NCI-H2081 treated with DMSO at 0.1 percent for 48 hours (cell line): Measurements from ENCODE around the gene TMEM266.

Source experiments
- DNase-seq: peaks from one replicate; lab custom pipeline; 2025; lab: John Stamatoyannopoulos, UW

TMEM266 gene

GRCh38 chr15:76134537-76134936 is 74.8 kb downstream of the TMEM266 start:
- no peak for DNase-seq

- no peak for DNase-seq
Observed at GRCh38 chr15:76135516-76135915, 75.7 kb downstream of the TMEM266 start.

DNA sequence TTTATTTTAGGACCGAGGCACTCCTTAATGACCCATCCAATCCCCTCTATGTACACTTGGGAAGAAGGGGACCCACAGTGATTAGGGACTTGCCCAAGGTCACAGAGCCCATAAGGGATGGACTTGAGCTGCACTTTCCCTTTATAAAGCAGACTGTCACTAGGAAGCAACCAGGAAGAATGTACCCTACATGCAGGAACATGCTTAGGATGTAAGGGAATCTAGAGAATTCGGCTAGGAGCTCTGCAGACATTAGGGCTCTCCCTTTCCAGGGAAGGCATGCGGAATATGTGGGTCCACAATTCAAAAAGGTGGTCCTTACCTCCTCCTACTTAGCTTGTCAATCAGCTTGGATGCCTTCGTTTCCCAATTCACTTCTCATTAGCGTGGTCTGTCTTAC is 78.7 kb downstream of the TMEM266 start:
- no peak for DNase-seq

DNA sequence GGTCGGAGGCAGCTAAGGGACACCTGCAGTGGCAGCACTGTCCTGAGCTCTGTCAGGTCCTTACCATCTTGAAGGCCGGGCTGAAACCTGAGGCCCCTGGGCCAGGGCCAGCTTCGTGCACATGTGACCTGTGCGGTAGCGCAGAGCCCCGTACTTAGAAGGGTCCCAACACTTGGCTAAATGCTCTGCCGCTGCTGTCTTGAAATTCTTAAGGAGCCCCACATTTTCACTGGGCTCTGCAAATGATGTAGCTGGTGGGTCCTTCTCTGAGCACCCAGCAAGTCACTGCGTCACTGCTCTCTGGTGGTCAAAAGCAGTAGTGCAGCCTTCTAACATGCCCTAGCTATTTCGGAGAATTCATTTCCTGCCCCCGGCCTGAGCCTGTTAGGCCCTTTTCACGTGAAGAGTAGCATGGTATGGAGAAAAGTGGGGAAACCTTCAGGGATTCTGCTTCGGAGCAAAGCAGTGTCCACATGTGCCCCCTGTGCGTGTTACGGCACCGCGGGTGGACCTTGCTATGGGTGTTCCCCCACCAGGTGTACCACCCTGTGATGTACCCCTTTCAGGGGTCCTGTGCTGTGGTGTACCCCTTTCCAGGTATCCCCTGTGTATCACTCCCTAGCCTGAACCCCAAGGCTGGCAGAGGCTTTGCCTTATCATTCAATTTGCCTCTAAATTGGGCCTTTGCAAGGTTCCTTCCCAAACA is 79.7 kb downstream of the TMEM266 start:
- DNase-seq = no peak

DNA sequence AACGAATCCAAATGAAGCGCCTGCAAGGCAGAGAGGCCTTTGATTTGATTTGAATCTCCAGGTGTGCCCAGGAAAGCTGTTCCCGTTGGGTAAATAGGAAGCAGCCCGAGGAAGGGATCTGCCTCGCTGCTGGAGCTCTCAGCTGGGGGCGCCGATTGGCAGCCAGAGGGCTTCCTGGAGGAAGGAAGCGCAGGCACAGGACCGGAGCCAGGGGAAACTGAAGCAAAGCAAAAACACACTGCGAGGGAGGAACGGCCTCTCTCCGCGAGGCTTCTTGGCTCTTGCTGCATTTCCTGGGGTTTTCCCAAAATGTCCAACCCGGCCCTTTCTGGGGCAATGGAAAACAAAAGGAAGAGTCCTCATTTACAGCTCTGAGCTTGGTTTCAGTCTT is 80.3 kb downstream of the TMEM266 start:
- no peak for DNase-seq

DNA sequence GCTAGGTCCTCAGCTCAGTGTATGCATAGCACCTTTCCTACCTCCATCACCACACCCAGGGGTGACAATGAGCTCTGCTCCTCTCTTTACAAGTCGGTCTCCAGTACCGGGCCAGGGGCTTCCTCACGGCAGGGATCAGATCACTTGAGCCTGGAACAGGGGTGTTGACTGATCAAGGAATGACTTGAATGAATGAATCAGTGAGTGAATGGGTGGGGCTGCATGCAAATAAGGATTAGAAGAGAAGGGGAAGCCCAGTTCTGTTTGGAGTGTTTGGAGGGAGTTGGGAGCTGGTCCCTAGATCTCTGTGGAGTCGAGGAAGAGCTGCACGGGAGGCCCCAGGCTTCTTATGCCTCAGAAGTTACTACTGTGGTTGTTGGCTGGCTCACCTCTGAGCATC is 87.0 kb downstream of the TMEM266 start:
- DNase-seq = no peak

DNA sequence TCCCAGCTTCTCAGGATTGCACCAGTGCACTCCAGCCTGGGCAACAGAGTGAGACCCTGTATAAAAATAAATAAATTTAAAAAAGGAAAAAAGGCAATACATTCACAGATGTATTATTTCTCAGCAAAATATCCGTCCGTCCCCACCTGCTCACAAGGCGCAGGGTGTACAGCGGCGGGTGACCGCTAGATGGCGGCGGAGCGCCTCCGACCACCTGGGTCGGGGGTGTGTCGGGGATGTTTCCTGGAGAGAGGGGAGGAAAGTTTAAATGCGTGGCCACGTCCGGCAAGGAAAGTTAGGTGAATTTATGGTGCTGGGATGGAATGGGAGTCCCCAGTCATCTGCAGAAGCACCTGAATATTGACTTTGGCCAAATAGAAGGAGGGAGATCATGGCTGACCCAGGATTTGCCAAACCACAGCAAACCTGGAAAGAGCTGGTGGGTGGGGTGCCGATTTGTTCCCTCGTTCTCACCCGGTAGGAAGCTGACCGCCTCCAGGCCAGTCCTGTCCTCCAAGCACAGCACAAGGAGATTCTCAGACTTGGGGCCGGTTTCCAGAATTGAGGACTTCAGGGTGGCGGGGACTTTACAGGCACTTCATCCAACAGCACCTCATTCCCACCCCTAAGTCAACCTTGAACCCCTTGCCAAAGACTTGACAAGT is 88.3 kb downstream of the TMEM266 start:
- no peak for DNase-seq

- no peak for DNase-seq
Observed at GRCh38 chr15:76149291-76149915, 89.6 kb downstream of the TMEM266 start.

- no peak for DNase-seq
Observed at GRCh38 chr15:76150513-76150912, 90.7 kb downstream of the TMEM266 start.

- no peak for DNase-seq
Observed at GRCh38 chr15:76150971-76151598, 91.3 kb downstream of the TMEM266 start.

- DNase-seq = no peak
Observed at GRCh38 chr15:76151599-76151974, 91.8 kb downstream of the TMEM266 start.

- no peak for DNase-seq
Observed at GRCh38 chr15:76152197-76152596, 92.4 kb downstream of the TMEM266 start.

- DNase-seq = no peak
Observed at GRCh38 chr15:76153241-76154197, 93.7 kb downstream of the TMEM266 start.

- DNase-seq = no peak
Observed at GRCh38 chr15:76155731-76156130, 95.9 kb downstream of the TMEM266 start.

DNA sequence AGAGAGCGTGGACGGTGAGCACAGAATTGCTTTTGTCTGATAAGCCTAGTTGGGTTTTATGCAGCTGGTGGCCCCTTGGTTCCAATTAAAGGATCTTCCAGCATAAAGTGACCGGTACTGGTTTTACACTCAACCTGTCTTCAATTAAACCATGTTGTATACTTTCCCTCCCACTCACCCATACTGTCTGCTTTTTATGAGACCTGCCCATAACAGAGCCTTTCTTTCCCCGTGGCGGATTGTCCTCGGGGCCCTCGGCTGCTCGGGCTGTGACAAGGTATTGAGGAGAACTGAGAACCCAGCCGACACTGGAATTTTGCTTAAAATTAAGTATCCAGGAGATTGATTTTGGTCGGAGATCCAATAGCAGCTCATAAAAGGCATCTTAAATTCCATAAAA is 98.4 kb downstream of the TMEM266 start:
- DNase-seq = no peak

- no peak for DNase-seq
Observed at GRCh38 chr15:76158815-76159214, 99.0 kb downstream of the TMEM266 start.

DNA sequence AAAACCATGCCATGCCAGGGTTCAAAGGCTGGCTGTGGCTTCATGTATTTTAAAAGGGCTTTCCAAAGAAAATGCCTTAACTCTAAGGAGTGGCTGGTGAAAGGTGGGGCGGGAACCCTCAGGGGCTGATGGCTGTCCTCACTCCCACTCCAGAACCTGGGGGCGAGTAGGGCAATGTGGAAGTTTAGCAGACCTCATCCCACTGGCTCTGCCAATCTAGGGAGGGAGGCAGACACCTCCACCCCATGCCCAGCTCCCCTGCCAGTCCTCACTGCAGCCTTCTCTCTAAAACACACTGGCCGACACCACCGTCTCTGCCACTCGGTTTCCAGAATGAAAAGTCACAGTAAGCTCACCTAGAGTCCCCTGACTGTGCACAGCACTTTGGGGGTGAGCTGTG is 99.5 kb downstream of the TMEM266 start:
- DNase-seq = no peak

DNA sequence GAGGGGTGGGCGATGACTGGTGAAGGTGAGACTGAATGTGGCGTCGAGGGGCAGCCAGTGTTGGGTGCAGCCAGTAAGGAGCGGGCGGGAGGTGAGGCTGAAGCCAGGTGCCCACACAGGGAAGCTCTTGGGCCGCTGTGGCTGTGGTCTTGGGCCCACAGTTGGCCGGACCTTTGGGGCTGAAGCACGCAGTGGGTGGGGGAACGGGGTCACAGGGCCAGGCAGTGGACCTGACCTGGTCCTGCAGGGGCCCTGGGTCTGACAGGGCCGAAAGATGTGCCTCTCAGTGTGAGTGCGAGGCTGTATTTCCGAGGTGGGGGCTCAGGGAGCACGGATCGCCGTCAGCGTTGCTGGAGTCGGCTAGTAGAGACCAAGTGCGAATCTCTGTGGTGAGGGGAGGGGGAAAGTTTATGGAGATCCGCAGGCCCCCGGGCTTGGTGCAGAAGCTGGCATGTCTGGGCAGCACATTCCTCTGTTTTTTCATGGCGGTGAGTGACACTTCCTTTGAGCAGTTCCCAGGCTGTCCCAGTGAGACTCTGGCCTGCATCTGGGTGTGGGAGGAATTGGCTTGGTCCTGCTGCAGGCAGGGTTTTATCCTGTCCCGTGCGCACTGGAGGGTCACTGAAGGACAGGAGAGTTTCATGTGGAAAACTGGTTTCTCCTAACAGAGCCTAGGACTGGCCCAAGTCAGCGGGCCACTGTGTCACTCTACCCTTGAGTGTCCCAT is 100.8 kb downstream of the TMEM266 start:
- no peak for DNase-seq

DNA sequence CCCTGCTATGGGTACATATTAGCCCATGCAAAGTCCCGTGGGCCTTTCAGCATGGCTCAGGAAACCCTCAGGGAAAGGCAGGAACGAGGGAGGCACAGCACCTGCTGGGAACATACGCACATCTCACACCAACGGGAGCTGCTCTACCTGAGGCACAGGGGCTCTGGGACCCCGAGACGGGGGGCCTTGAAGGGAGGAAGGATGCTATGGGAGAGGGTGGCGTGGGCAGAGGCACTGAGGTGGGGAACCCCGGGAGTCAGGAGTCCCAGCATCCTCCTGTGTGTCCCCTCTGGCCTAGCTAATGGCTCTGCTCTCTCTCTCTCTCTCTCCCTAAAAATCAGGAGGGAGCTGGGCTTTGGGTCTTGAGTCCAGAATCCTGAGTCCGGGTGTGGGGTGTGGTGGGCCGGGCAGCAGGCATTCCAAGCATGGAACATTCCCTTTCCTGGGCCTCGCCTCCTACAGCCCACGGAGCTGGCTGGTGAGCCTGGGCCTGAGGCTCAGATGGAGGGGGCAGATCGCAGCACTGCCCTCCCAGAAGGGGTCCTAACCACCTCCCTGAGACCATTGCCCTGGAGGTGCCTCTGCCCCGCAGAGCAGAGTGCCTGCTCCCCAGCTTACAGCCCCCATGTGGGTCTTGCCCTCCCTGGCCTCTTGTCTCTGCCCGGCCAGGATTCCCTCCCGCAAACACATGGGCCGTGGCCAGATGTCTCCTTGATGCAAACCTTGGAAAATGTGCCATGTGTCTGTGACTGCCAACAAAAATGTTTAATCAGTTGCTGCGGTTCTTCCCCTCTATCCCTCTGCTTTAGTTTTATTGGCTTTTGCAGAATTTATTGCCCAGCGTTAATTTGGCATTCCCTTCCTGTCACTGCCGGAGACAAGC is 101.6 kb downstream of the TMEM266 start:
- DNase-seq = no peak

GRCh38 chr15:76162036-76162398 is 102.2 kb downstream of the TMEM266 start:
- DNase-seq = no peak
